Activated gamma-delta T cell (primary cell): ENCODE data around the gene PSENEN.
"Not testable (repeated sequence)": the region's sequence is repeated elsewhere in the genome, so short reads cannot be mapped to it uniquely, and the experiment has no call there.

Experiments
- DNase-seq: peaks from one replicate; lab custom pipeline; 2025; lab: John Stamatoyannopoulos, UW

Gene PSENEN

DNA sequence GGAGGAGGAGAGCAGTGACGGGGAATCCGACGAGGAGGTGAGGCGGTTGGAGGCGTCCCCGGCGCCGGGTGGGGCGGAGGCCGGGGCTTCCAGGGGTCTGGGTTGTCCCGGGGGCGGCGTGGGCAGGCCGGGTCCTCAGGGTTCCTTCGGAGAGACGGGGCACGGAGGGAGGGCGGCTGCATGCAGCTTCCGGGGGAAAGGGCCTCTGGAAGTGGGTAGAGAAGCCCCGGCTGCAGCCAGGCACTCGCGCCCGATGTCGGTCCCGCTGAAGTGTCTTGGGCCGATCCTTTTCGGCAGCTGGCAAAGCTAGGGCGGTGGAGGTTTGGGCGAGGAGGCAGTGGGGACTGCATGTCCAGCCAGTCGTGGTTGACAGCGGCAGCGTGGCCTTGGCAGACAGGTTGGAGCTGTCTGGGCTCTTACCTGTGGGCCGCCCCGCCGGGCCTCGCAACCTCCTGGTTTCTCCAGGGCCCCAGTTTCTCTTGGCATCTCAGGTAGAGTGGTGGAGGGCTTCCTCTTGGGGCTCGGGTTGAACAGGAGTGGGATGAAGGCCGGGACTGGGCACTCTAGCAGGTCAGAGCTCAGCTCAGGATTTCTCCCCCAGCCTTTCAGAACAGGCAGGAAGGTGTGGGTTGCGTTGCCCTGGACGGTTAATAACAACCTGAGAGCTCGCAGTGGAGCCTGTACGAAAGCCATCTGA, 27.0 kb upstream of the PSENEN start:
- DNase-seq: peak; percentile 39

DNA sequence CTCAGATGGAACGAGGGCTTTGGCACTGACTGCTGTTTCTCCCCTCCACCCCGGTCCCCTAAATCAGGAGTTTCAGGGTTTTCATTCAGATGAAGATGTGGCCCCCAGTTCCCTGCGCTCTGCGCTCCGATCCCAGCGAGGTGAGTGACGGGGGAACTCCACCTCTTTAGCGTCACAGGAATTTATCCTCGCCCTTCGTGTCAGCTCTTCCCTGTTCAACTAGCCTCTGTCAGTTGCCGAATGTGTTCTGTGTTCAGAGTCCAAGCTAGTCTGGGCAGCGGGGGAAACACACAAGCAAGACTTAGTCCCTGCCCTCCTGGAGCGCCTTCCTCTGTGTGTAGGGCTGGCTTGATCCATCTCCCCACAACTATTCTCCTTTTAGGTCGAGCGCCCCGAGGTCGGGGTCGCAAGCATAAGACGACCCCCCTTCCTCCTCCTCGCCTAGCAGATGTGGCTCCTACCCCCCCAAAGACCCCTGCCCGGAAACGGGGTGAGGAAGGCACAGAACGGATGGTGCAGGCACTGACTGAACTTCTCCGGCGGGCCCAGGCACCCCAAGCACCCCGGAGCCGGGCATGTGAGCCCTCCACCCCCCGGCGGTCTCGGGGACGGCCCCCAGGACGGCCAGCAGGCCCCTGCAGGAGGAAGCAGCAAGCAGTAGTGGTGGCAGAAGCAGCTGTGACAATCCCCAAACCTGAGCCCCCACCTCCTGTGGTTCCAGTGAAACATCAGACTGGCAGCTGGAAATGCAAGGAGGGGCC, 25.9 kb upstream of the PSENEN start:
- no peak for DNase-seq

GRCh38 chr19:35720163-35720524, 25.3 kb upstream of the PSENEN start:
- no peak for DNase-seq

GRCh38 chr19:35720648-35721047, 24.8 kb upstream of the PSENEN start:
- DNase-seq: no peak

GRCh38 chr19:35721374-35721773, 24.1 kb upstream of the PSENEN start:
- no peak for DNase-seq

DNA sequence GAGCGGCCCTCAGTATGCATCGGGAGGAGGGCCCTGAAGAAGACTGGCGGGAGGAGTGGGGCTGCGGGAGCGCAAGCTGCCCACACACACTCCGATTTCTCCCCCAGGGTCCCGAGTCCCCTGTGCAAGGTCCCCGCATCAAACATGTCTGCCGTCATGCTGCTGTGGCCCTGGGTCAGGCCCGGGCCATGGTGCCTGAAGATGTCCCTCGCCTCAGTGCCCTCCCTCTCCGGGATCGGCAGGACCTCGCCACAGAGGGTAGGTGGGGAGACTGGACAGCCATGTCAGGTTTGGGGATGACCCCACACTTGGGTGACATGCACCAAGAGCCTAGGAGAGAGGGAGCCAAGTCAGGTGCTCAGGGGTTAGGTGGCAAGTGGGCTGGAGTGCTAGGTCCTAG, 23.0 kb upstream of the PSENEN start:
- no peak for DNase-seq

DNA sequence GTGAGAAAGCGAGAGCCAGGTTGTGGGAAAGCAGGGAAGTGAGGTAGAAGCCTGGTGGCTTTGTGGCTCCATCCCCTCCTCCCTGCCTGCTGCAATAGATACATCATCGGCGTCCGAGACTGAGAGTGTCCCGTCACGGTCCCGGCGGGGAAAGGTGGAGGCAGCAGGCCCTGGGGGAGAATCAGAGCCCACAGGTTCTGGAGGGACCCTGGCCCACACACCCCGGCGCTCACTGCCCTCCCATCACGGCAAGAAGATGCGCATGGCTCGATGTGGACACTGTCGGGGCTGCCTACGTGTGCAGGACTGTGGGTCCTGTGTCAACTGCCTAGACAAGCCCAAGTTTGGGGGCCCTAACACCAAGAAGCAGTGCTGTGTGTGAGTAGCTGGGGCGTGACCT, 22.6 kb upstream of the PSENEN start:
- no peak for DNase-seq

DNA sequence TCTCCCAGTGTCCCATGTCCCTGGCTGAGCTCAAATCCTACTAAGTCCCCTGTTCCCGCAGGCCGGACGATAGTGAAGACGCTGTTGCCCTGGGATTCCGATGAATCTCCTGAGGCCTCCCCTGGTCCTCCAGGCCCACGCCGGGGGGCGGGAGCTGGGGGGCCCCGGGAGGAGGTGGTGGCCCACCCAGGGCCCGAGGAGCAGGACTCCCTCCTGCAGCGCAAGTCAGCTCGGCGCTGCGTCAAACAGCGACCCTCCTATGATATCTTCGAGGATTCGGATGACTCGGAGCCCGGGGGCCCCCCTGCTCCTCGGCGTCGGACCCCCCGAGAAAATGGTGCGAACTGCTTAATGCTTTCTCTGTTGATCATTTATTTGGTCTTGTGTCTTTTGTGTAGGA, 21.8 kb upstream of the PSENEN start:
- no peak for DNase-seq

DNA sequence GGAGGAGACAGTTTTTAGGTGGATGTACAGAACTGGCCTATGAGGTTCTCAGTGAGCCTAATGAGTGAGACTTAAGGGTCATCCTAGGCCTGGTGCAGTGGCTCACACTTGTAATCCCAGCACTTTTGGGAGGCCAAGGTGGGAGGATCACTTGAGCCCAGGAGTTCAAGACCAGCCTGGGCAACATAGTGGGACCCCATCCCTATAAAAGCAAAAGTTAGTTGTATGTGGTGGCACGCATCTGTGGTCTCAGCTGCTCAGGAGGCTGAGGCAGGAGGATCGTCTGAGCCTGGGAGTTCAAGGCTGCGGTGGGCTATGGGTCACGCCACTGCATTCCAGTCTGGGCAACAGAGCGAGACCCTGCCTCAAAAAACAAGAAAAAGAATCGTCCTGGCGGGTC, 21.3 kb upstream of the PSENEN start:
- not testable (repeated sequence) for DNase-seq

DNA sequence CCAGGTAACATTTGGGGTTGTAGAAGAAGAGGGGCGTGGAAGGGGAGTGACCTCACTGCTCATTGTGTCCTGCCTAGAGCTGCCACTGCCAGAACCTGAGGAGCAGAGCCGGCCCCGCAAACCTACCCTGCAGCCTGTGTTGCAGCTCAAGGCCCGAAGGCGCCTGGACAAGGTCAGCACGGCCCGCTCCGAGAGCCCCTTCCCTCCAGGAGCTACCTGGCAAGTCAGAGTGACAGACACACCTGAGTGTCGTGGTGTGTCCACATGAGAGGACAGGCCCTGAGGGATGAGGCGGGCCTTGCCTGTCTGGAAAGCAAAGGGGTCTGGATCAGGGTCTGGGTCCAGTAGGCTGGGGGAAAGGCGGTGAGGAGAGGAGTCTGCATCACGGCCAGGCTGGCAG, 20.9 kb upstream of the PSENEN start:
- DNase-seq: no peak

DNA sequence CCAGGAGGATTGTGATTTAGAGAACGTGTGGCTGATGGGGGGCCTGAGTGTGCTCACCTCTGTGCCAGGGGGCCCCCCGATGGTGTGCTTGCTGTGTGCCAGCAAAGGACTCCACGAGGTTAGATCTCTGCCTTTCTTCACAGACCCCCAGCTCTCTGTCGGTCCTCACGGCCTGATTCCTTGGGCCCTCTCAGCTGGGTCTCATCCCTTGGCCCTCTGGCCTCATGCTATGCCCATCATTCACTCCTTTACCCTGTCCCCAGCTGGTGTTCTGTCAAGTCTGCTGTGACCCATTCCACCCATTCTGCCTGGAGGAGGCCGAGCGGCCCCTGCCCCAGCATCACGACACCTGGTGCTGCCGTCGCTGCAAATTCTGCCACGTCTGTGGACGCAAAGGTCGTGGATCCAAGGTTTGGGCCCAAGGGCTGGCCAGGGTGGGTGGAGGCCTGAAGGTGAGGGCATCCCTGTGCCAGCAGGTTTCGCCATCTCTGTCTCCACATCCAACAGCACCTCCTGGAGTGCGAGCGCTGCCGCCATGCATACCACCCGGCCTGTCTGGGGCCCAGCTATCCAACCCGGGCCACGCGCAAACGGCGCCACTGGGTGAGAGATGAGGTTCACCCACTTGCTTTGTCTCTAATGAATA, 20.1 kb upstream of the PSENEN start:
- no peak for DNase-seq

DNA sequence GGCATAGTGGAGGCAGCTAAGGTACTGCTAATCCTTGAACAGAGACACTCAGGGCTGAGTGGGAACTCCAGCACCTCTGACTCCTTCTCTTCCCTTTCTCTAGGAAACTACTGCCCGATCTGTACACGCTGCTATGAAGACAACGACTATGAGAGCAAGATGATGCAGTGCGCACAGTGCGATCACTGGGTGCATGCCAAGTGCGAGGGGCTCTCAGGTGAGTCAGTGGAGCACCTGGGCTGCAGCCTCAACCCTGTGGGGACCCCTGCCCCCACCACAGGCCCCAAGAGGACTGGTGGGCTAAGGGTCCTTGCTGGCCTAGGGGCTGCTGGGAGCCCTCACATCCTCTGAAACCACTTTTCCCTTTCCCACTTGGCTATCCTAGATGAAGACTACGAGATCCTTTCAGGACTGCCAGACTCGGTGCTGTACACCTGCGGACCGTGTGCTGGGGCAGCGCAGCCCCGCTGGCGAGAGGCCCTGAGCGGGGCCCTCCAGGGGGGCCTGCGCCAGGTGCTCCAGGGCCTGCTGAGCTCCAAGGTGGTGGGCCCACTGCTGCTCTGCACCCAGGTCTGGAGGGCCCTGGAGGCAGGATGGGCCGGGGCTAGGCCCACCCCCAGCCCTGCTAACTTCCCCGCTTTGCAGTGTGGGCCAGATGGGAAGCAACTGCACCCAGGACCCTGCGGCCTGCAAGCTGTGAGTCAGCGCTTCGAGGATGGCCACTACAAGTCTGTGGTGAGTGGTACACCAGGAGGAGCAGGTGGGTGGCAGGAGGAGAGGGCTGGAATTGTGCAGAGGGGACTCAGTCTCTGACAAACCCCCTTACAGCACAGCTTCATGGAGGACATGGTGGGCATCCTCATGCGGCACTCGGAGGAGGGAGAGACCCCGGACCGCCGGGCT, 18.1 kb upstream of the PSENEN start:
- DNase-seq: no peak

DNA sequence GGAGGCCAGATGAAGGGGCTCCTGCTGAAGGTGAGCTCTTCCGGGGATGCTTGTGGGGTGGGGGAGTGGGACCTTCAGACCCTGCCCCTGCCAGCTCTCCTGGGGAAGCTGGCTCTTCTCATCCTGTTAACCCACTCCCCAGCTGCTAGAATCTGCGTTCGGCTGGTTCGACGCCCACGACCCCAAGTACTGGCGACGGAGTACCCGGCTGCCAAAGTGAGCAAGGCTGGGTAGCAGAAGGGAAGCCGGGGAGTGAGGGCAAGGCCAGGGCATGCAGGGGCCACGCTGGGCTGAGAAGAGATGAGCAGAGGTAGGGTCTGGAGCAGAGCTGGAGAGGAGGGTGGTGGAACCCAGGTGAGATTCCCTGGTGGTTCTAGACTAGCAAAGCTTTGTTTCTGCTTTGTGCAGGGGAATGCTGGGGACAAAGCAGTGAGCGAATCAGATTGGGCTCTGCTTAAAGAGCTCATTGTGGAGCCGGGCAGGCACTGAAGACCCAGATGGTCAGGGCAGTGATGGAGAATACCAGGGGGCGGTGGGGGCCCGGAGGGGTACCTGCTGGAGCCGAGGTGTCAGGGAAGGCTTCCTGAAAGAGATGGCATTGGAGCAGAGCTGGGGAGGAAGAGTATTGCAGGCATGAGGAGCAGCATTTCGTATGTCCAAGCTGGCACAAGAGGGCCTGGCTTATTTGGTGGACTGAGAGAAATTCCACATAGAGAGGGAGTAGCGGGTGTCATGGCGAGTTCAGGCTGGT, 17.3 kb upstream of the PSENEN start:
- DNase-seq: no peak

DNA sequence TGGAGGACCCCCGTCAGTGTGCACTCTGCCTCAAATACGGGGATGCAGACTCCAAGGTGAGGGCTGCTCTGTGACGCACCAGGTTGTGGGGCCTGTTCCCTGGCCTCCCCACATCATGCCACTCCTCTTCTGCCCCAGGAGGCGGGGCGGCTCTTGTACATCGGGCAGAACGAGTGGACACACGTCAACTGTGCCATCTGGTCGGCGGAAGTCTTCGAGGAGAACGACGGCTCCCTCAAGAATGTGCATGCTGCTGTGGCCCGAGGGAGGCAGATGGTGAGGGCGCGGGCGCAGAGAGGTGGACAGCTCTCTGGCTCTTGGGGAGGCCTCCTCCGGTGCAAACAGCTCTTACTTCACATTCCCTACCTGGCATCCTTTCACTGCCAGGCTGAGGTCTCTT, 16.4 kb upstream of the PSENEN start:
- no peak for DNase-seq

GRCh38 chr19:35729763-35730162, 15.7 kb upstream of the PSENEN start:
- no peak for DNase-seq

DNA sequence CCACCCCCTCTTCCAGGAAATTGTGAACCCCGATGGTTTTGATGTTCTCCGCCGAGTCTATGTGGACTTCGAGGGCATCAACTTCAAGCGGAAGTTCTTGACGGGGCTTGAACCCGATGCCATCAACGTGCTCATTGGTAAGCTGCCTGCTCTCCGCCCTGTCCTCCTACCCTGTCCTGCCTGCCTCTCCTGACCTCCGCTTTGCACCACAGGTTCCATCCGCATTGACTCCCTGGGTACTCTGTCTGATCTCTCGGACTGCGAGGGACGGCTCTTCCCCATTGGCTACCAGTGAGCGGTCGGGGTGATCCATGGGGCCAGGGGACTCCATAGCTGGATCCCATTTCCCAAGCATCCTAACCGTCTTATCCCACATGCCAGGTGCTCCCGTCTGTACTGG, 15.1 kb upstream of the PSENEN start:
- no peak for DNase-seq

DNA sequence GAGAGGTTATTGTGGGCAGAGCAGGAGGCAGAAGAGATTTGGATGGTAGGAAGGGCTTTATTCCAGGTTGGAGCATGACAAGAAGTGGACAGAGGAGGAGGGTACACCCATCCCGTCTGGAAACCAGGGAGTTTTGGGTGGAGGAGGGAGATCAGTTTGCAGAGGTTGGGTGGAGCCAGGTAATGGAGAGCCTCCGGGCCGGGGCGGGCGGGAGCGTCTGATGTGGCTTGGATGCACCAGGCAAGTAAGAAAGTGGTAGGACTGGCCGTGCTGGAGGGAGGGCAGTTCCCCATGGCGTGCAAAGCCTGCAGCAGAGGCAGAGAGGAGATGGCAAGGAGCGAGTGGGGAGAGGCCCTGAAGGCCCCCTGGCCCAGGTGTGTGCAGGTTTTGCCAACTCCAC, 14.1 kb upstream of the PSENEN start:
- no peak for DNase-seq

DNA sequence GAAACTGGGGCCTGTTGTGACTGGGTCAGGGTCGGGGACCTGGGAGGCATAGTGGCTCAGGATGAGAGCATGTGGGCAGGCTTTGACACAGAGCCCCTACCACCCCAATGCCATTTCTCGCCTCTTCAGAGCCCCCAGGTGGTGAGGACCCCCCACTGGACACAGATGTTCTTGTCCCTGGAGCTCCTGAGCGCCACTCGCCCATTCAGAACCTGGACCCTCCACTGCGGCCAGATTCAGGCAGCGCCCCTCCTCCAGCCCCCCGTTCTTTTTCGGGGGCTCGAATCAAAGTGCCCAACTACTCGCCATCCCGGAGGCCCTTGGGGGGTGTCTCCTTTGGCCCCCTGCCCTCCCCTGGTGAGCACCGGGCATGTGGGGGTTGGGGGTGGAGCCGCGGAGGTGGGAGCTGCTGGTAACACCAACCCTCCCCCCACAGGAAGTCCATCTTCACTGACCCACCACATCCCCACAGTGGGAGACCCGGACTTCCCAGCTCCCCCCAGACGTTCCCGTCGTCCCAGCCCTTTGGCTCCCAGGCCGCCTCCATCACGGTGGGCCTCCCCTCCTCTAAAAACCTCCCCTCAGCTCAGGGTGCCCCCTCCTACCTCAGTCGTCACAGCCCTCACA, 13.6 kb upstream of the PSENEN start:
- DNase-seq: no peak

GRCh38 chr19:35732540-35733179, 12.8 kb upstream of the PSENEN start:
- DNase-seq: no peak
